ENCODE measurements around the gene HDGFL3.

- no peak for TF ChIP-seq YY1 (IDR thresholded peaks at IDR 0.05; ENCODE audit: insufficient read depth, insufficient read length)
- TF ChIP-seq SUZ12 (IDR thresholded peaks at IDR 0.05; ENCODE audit: extremely low read depth, insufficient read depth, insufficient read length): no peak
Measured at GRCh38 chr15:83144771-83145170, 62.9 kb downstream of the HDGFL3 start.
